NT2/D1 (cell line): Measurements from ENCODE around the gene CHN2.

Source experiments
- YY1 ChIP-seq: IDR thresholded peaks from 2 replicates; pipeline ENCODE4 v1.6.1; 2011; ENCODE audit not compliant: insufficient read length, insufficient read depth
- ZNF274 ChIP-seq: IDR thresholded peaks from 2 replicates; pipeline ENCODE4 v1.6.1; 2011; ENCODE audit warnings: mild to moderate bottlenecking, low read depth, low read length

DNA sequence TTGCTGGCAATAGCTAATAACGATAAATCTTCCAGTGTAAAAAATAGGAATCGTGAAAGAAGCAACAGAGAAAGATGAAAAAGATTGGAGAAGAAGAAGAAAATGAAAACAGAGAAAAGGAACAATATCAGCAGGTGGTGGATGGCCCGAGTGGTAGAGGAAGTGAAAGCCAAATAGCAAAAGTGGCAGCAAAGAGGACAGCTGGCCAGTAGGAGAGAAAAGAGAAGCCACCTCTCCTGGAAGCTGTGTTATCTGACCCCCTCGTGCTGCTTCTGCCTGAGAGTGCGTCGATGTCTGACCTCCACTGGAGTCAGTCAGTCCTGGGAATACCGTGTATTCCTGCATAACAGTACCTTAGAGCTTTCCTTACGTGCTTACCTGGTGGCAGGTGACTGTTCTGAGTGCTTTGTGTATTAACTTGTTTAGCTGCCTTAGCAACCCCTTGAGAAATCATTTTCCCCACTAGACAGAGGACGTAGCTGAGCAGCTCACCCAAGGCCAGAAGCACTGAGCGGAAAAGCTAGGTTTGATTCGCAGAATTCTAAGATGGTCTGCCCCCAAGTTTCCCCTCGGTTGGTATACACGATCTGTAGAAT lies 88.3 kb downstream of the CHN2 start:
- no peak for TF ChIP-seq YY1
- no peak for TF ChIP-seq ZNF274
